Measurements from ENCODE around the gene ZNF189. TPM values are rescaled to one million over a fixed set of nuclear protein-coding genes. Genes with fewer than 3 reads are reported as not detected.
A peak's percentile ranks its signal among the peaks of the same experiment; 100 is the strongest.

ZNF189 gene
- total and polyA plus RNA-seq, 12 donors: 17.8 to 86.8 (median 35.1) TPM

GRCh38 chr9:101440714-101441230 is 42.1 kb downstream of the ZNF189 start:
- 66 to 77% (median 71%) methylated on average over 3 of the region's 3 CpGs for WGBS, 4 donors
- no peak for DNase-seq
- no peak overlapping the region for H3K4me3 ChIP-seq
- peaks cover 0 to 16% of the 10 kb centered on the region in 2 donors for H3K4me1 ChIP-seq (replicated peaks in 1 of 2)
- H3K27ac ChIP-seq: no peak overlapping the region
- no peaks in the 10 kb centered on the region for H3K36me3 ChIP-seq (replicated peaks in 1 of 2)
- intact Hi-C loops (cut with DNase I): no loop called here
- no peaks in the 10 kb centered on the region for H3K9me3 ChIP-seq (replicated peaks in 1 of 3)
- TF ChIP-seq POLR2A (IDR thresholded peaks at IDR 0.05): no peak
- TF ChIP-seq CTCF (IDR thresholded peaks at IDR 0.05): no peak
- no peaks in the 10 kb centered on the region for H3K27me3 ChIP-seq

DNA sequence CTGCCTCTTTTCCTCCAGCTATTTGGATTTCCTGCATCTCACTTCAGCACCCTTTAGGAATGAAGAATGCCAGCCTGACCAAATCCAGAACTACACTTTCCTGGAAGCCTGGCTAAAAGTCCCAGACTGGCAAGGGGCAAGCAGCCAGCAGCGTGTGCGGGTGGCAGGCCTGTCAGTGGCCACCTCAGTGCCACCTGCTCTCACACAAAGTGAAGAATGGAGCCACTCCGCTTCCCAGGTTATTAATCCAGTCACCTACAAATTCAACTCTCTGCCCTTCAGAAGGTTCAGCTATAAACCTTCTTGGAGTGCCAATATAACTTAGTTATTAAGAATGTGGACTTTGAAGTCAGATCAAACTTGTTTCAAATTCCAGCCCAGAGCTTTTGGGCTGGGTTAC is 43.7 kb downstream of the ZNF189 start:
- WGBS, 4 donors: 87 to 100% (median 93%) methylated on average over 1 to 3 of the region's 3 CpGs
- H3K36me3 ChIP-seq (replicated peaks in 1 of 2): no peaks in the 10 kb centered on the region
- no peaks in the 10 kb centered on the region for H3K27me3 ChIP-seq
- H3K9me3 ChIP-seq (replicated peaks in 1 of 3): no peaks in the 10 kb centered on the region
- no peak for TF ChIP-seq CTCF (IDR thresholded peaks at IDR 0.05)
- no peak for TF ChIP-seq POLR2A (IDR thresholded peaks at IDR 0.05)
- intact Hi-C loops (cut with DNase I): no loop called here
- no peak overlapping the region for H3K4me3 ChIP-seq
- no peak overlapping the region for H3K27ac ChIP-seq
- peaks cover 0 to 19% of the 10 kb centered on the region in 2 donors for H3K4me1 ChIP-seq (replicated peaks in 1 of 2)
- no peak for DNase-seq

DNA sequence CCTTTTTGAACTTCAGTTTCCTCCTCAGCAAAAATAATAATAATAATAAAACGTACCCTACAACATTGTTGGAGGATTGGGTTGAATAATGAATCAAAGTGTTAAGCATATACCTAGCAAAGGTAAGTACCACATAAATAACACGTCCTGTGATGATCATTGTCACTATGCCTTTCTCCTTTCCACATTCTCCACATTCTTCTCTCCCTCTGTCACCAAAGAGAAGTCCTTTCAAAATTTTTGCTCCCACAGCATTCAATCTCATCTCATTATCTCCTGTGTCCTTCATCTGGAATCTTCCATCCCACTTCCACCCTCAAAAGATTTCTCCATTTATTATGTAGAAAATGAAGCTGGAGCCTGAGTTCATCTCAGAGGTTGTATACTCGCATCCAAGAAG is 44.1 kb downstream of the ZNF189 start:
- H3K27ac ChIP-seq: no peak overlapping the region
- 78 to 89% (median 81%) methylated on average over 3 of the region's 3 CpGs for WGBS, 4 donors
- DNase-seq: no peak
- H3K27me3 ChIP-seq: no peaks in the 10 kb centered on the region
- intact Hi-C loops (cut with DNase I): no loop called here
- TF ChIP-seq CTCF (IDR thresholded peaks at IDR 0.05) (no peak), POLR2A (IDR thresholded peaks at IDR 0.05) (no peak)
- H3K4me3 ChIP-seq: no peak overlapping the region
- H3K4me1 ChIP-seq (replicated peaks in 1 of 2): peaks cover 0 to 19% of the 10 kb centered on the region in 2 donors
- H3K9me3 ChIP-seq (replicated peaks in 1 of 3): no peaks in the 10 kb centered on the region
- H3K36me3 ChIP-seq (replicated peaks in 1 of 2): no peaks in the 10 kb centered on the region

DNA sequence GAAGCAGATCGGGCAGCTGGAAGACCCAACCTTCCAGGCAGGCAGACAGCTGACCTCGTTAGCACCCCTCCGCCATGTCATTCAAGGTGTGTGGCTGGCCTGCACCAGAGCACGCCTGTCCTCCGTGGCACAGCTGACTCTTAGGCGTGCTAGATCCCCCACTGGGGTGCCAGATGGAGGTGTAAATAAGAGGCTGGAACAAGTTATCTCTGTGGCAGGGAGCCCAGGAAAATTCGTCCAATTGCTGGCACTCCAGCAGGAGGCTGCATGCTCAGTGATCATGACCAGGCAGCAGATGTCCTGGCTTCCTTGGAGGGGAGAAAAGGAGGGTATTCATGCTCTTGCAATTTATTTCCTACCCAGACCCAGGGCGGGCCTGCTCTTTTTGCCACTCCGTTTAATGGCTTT is 44.7 kb downstream of the ZNF189 start:
- whole genome bisulfite sequencing, 4 donors: 65 to 79% (median 71%) methylated on average over 8 to 9 of the region's 9 CpGs
- DNase-seq: peak in 2 of 7 donors; percentile 25 to 44
- intact Hi-C loops (cut with DNase I): no loop called here

More for the DNA sequence above, 44.7 kb downstream of the ZNF189 start:
- Histone ChIP-seq H3K36me3 (replicated peaks in 1 of 2) (no peaks in the 10 kb centered on the region), H3K27me3 (no peaks in the 10 kb centered on the region), H3K27ac (no peak overlapping the region), H3K4me1 (replicated peaks in 1 of 2) (peaks cover 0 to 22% of the 10 kb centered on the region in 2 donors), H3K9me3 (replicated peaks in 1 of 3) (no peaks in the 10 kb centered on the region), H3K4me3 (no peak overlapping the region)
- no peak for TF ChIP-seq POLR2A (IDR thresholded peaks at IDR 0.05)
- TF ChIP-seq CTCF (IDR thresholded peaks at IDR 0.05): no peak

Measured in adrenal gland (tissue), 12 donors.